NK-92 (cell line): ENCODE data around the gene RTN4RL2.

Source experiments
- DNase-seq: peaks from one replicate; lab custom pipeline; 2025; ENCODE audit not compliant: unreplicated experiment; lab: John Stamatoyannopoulos, UW

The RTN4RL2 gene

DNA sequence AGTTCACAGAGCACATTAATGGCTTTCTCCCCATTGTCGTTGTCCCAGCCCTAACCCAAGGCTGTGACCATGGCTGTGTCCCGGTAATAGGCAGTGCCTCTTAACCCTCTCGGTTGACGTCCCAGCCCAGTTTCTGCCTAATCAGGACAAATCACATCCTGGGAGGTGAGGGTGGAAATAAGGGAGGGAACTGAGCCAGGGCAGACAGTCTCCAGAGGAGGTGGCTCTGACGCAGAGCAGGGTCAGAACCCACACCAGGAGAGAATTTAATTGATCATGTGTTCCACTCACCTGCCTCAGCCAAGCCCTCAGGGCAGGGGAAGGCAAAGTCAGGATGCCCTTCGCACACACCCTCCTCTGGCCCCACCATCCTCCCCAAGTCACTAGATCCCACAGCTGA, 38.2 kb downstream of the RTN4RL2 start:
- no peak for DNase-seq

GRCh38 chr11:57499413-57499982, 39.2 kb downstream of the RTN4RL2 start:
- no peak for DNase-seq

DNA sequence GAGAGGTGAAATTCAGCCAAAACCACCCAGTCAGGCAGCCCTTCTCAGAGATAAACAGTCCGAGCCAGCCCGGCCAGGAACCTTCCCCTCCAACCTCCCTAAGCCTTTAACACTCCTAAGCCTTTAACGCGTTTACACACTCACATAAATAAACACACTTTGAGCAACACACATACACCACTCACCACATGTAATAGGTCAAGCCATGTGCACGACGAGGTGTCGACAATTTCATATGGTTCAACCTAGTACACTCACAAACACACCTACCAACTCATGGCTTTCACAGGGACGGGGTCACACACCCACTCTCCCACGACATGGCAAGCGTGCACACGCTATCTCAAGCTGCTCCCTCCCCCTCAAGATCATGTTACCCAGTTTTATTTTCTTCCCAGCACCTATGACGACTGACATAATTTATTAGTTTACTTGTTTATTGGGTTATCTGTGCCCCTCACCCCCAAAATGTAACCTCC, 39.7 kb downstream of the RTN4RL2 start:
- DNase-seq, result no peak

DNA sequence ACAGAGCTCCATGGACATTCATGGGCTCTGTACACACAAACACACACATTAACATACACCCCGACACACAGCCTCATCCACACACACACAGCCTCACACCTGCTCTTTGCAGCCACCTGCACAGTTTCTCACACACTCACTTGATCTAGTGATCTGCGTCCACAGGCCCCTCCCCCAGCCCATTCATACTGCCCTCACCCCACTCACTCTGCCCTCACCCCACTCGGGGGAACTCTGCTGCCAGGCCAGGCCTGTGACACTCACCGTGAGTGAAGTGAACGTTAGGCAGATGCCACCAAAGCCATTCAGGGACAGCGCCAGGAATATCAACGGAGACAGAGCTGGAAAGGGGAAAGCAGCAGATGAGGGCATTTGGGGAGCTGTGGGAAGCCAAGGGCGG, 40.2 kb downstream of the RTN4RL2 start:
- DNase-seq, result no peak

DNA sequence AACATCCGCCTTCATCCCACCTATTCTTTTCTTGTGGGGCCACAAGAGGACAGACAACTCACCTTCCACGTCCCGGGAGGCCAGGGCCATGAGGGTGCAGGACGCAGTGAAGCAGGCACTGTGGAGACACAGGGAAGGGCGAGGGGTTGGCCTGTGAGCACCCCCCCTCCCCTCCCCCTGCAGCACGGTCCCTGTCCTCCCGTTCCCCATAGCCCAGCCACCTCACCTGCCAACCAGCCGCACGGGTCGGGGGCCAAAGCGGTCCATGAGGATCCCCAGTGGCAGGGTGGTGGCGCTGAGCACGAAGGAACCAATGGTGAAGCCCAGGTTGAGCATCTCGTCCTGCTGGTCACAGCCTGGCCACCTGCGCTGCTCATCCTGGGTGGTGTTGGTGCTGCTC, 40.6 kb downstream of the RTN4RL2 start:
- DNase-seq, result no peak

GRCh38 chr11:57501953-57502352, 41.6 kb downstream of the RTN4RL2 start:
- no peak for DNase-seq

DNA sequence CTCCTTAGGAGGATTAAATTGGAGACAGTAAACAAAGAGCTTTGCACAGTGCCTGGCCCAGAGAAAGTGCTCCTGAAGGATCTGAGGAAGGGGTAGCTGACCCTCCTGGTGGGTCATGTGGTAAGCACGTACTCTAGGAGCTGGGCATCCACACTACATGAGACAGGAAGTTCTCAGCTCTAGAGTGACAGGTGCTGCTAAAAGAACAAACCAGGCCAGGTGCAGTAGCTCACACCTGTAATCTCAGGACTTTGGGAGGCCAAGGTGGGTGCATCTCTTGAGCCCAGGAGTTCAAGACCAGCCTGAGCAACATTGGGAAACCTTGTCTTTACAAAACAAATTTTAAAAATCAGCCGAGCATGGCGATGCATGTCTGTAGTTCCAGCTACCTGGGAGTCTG, 42.0 kb downstream of the RTN4RL2 start:
- no peak for DNase-seq

GRCh38 chr11:57502870-57503269, 42.5 kb downstream of the RTN4RL2 start:
- DNase-seq, result no peak

DNA sequence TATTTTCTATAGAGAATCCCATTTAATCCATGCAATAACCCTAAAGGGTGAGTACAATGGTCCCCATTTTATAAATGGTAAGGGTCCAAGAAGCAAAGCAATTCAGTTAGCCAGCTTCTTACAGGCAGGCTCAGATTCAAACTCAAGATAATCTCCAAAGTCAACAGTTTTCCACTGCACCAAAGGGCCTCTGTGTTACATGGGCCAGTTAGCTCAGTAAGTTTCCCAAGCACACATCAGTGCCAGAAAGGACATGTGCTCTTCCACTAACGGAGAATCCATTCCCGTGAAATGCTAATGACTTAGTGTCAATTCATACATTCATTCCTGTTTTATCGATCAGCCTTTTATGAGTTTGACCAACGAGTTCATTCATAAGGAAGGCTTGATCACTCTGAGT, 44.2 kb downstream of the RTN4RL2 start:
- DNase-seq, result no peak

DNA sequence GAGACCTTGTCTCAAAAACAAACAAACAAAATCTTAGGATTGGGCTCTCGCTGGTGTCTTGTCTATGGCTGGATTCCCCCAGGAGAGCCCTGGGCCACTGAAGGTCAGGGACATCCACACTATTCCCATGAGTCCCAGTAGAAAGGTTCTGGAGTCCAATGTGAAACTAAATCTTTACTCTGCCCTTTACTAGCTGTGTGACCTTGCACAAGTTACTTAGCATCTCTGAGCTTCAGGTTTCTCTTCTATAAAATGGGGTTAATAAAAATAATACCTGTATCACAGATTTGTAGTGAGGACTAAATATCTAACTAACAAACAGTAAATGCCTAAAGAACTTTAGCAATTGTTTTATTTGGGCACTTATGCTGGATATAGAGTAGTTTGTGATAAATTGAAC, 46.2 kb downstream of the RTN4RL2 start:
- DNase-seq, result no peak

DNA sequence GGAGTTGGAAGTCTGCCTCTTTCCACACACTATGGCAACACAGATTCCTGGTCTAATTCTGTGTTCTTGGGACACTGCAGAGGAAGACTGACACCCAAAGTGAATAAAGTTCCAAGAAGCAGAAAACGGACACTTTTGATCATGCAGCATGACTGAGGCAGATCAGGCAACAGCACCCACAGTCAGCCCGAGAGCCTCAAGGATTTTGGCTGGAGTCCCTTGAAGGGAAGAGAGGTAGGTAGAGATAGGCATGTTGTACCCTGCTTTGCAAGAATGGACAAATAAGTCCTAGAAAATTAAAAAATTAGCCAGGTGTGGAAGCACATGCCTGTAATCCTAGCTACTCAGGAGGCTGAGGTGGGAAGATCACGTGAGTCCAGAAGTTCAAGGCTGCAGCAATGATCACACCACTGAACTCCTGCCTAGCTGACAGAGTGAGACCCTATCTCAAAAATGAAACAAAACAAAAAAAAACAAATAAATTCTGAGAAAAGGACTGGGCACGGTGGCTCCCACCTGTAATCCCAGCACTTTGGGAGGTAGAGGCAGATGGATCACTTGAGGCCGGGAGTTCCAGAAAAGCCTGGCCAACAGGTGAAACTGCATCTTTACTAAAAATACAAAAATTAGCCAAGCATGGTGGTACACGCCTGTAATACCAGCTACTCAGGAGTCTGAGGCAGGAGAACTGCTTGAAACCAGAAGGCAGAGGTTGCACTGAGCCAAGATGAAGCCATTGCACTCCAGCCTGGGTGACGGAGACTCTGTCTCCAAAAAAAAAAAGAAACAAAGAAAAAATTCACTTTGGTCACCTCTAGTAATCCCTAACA, 48.2 kb downstream of the RTN4RL2 start:
- no peak for DNase-seq

DNA sequence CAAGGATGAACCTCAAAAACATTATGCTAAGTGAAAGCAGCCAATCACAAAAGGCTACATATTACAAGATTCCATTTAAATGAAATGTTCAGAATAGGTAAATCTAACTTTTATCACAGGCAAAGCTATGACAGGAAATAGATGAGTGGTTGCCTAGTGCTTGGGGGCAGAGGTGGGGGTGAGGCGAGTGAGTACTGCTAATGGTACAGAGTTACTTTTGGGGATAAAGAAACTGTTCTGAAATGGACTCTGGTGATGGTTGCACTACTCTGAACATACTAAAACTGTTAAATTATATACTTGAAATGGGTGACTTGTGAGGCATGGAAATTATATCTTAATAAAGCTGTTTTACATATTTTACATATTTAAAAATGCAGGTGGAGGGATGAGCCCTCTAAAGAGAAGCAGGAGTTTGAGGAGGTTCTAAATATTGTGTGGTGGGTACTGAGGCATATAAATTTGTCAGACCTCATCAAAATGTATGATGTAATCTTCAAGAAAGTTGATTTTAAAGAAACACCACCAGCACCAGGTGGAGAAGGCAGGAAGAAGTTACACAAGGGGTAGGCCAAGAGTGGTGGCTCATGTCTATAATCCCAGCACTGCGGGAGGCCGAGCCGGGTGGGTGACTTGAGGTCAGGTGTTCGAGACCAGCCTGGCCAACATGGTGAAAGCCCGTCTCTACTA, 51.6 kb downstream of the RTN4RL2 start:
- no peak for DNase-seq

GRCh38 chr11:57512646-57513451, 52.5 kb downstream of the RTN4RL2 start:
- DNase-seq, result no peak

- no peak for DNase-seq
Measured at GRCh38 chr11:57513452-57513795, 53.1 kb downstream of the RTN4RL2 start.

- no peak for DNase-seq
Measured at GRCh38 chr11:57513911-57514537, 53.7 kb downstream of the RTN4RL2 start.

DNA sequence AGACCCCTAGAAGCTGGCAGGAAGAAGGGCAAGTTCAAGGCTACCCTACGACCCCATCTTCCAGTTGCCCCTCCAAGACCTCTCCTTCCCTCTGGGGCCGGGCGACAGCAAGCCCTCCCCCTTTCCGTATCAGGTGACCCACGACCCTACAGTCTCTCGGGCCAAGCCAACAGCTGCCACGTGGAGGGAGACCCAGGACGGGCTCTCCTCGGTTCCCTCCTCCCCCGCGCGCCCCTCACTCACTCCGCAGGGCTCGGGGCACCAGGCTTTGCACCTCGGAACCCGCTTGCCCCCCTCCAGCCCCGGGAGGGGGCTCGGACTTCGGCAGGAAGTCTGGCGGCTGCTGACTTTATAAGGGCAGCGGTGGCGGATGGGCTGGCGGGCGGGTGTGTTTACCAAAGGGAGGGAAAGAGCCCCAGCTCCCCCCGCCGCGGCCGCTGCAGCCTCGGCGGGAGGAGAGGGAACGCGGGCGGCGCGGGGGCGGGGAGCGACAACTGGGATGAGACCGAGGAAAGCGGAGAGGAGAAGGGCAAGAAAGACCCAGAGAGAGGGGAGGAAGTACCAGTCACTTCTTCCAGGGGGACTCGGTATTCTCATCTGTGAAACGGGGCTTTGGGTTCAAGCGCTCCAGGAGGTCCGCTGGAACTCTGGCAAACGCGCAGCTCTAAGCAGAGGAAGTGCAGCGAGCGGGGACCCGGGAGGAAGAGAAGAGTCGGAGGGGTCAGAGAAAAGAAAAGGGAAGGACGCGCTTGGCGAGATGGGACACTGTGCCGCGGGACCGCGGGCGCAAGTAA, 54.4 kb downstream of the RTN4RL2 start:
- DNase-seq, result no peak

- no peak for DNase-seq
Measured at GRCh38 chr11:57515332-57516060, 55.2 kb downstream of the RTN4RL2 start, which contains the start of gene SLC43A1. Gene SLC43A1 (minus strand): TSS chr11:57515702. CDS start chr11:57514111, 1,591 bp downstream.

GRCh38 chr11:57516061-57516443, 55.7 kb downstream of the RTN4RL2 start:
- DNase-seq, result no peak

- DNase-seq, result no peak
Measured at GRCh38 chr11:57521116-57521515, 60.8 kb downstream of the RTN4RL2 start.
